ENCODE data around the gene DNAJB8.

DNAJB8 gene

DNA sequence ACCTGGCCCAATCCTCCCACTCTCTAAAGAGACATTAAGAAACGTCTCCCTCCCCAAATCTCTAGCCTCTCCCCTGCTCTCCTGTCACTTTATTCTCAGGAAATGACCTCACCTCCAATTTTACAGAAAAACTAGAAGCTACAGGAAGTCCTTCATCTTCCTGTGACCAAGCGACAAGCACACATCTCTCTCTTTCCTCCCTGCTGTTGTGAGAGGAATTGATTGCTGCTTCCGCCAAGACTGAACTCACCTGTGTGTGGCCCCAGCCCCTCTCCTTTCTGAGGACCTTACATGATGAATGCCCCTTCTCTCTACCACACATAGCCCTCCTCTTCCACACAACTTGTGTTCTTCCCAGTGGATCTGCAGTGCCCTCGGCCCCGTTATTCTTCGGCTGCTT is 18.2 kb downstream of the DNAJB8 start:
- no peak for DNase-seq (ENCODE audit: low read depth)
- TF ChIP-seq, protein P1, sequence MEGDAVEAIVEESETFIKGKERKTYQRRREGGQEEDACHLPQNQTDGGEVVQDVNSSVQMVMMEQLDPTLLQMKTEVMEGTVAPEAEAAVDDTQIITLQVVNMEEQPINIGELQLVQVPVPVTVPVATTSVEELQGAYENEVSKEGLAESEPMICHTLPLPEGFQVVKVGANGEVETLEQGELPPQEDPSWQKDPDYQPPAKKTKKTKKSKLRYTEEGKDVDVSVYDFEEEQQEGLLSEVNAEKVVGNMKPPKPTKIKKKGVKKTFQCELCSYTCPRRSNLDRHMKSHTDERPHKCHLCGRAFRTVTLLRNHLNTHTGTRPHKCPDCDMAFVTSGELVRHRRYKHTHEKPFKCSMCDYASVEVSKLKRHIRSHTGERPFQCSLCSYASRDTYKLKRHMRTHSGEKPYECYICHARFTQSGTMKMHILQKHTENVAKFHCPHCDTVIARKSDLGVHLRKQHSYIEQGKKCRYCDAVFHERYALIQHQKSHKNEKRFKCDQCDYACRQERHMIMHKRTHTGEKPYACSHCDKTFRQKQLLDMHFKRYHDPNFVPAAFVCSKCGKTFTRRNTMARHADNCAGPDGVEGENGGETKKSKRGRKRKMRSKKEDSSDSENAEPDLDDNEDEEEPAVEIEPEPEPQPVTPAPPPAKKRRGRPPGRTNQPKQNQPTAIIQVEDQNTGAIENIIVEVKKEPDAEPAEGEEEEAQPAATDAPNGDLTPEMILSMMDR (IDR thresholded peaks at IDR 0.05; ENCODE audit: low read depth, low read length, missing control alignments): no peak

DNA sequence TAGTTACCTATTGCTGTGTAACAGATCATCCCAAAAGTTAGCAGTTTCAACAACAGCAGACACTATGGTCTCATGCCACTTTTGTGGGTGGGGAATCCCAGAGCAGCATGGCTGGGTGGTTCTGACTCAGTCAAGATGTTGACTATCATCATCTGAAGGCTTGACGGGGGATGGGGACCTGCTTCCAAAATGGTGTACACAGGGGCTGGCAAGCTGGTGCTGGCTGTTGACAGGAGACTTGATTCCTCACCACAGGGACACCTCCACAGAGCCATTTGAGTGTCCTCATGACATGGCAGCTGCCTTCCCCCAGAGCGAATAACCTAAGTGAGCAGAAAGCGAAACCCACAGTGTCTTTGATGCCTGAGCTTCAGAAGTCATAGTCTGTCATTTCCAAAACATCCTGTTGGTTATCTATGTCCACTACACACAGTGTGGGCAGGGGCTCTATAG is 19.1 kb downstream of the DNAJB8 start:
- DNase-seq (ENCODE audit: low read depth): peak; percentile 48
- H3K4me3 ChIP-seq (ENCODE audit: low read depth, low read length): no peak overlapping the region
- TF ChIP-seq, protein P1 (IDR thresholded peaks at IDR 0.05; ENCODE audit: low read depth, low read length, missing control alignments): no peak

More for the DNA sequence above, 18.2 kb downstream of the DNAJB8 start:
- no peak overlapping the region for H3K4me3 ChIP-seq (ENCODE audit: low read depth, low read length)

DNA sequence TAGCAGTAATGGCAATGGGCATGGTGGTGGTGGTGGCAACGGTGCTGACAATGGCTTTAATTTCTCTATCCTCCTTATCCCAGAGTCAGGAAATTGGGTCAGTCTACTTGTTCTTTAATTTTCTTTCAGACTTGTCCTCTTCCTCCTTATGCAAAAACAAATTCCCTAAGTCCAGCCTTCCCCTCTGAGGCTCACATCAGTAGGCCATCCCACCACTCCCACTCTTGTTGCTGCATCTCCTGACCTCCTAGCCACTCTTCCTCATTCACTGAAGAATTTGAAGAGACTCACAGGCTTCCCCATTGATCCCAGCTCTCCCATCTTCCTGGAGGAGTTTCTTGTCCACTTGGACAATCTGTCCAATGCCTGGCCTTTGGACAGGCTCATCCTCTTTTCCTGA is 19.9 kb downstream of the DNAJB8 start:
- no peak overlapping the region for H3K4me3 ChIP-seq (ENCODE audit: low read depth, low read length)
- TF ChIP-seq, protein P1 (IDR thresholded peaks at IDR 0.05; ENCODE audit: low read depth, low read length, missing control alignments): no peak
- DNase-seq (ENCODE audit: low read depth): no peak

DNA sequence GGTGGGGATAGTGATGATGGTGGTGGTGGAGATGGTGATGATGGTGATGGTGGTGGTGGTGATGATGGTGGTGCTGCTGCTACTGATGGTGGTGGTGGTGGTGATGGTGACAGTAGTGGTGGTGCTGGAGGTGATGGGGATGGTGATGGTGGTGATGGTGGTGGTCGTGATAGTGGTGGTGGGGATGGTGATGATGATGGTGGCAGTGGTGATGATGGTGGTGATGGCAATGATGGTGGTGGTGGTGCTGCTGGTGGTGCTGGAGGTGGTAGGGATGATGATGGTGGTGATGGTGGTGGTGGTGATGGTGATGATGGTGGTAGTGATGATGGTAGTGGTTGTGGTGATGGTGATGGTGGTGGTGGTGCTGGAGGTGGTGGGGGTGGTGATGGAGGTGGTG is 21.3 kb downstream of the DNAJB8 start:
- TF ChIP-seq, protein P1 (IDR thresholded peaks at IDR 0.05; ENCODE audit: low read depth, low read length, missing control alignments): no peak
- H3K4me3 ChIP-seq (ENCODE audit: low read depth, low read length): no peak overlapping the region
- DNase-seq (ENCODE audit: low read depth): no peak

DNA sequence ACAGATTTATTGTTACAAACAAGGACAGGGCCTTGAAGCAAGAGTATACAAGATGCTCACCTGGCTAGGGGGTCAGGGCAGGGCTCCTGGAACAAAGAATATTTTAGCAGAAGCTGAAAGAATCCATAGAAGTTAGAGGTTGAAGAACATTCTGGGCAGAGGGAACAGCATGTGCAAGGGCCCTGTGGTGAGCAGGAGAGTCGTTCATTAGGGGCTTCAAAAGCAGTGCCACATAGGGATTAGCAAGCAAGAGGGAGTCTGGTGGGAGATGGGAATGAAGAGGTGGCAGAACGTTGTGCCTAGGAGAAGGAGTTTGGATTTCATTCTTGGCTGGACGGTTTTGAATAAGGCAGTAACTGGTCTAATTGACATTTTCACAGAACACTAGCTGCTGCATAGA is 22.9 kb downstream of the DNAJB8 start:
- no peak overlapping the region for H3K4me3 ChIP-seq (ENCODE audit: low read depth, low read length)
- TF ChIP-seq, protein P1 (IDR thresholded peaks at IDR 0.05; ENCODE audit: low read depth, low read length, missing control alignments): no peak
- no peak for DNase-seq (ENCODE audit: low read depth)

DNA sequence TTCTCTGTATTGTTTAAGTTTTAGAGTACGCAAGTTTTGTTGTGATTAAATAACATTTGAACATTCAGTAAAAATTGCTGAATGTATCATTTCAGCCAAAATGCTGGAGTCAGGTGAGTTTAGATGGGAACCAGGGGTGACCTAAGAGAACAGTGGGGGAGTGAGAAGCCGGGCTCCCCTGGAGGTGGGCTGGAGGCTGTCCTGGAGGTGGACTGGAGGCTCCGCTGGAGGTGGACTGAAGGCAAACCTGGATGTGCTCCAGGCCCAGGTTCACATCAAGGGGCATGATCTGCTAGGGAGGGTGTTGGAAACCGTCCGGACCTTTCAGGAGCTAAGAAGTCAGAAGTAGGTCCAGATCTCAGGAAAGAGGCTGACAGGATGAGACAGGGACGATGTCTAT is 23.7 kb downstream of the DNAJB8 start:
- TF ChIP-seq, protein P1 (IDR thresholded peaks at IDR 0.05; ENCODE audit: low read depth, low read length, missing control alignments): no peak
- no peak for DNase-seq (ENCODE audit: low read depth)
- no peak overlapping the region for H3K4me3 ChIP-seq (ENCODE audit: low read depth, low read length)

DNA sequence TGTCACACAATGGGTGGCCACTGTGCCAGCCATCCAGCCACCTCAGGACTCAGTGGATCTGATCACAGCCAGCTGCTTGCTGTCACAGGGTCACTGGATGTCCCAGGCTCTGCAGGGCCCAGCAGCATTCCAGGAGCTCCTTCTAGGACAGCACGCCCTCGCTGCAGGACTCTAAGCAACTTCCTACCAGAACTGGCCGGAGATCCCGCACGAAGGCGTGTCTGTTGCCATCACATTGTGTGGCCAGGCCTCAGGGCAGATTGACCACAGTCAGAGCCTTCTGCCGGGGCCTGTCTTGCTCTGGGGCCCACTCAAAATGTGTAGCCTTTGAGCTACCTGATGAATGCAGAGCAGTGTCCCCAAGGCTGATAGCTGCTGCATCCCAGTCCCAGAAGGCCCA is 24.6 kb downstream of the DNAJB8 start:
- TF ChIP-seq, protein P1 (IDR thresholded peaks at IDR 0.05; ENCODE audit: low read depth, low read length, missing control alignments): no peak
- no peak overlapping the region for H3K4me3 ChIP-seq (ENCODE audit: low read depth, low read length)
- no peak for DNase-seq (ENCODE audit: low read depth)
